H1 (cell line): Measurements from ENCODE around the gene CHD5. TPM values are rescaled to one million over a fixed set of nuclear protein-coding genes. Genes with fewer than 3 reads are reported as not detected.

Experiments used
- CTCF ChIA-PET: fragments of 300-600 bp; sonication (Branson Sonifier 250); formaldehyde crosslinking; loops from one replicate; lab custom pipeline; 2021; ENCODE audit not compliant: partially characterized antibody; lab: Charles Lee
- POLR2A ChIA-PET: fragments of 300-600 bp; sonication (Branson Sonifier 250); formaldehyde crosslinking; loops from one replicate; lab custom pipeline; 2021; ENCODE audit warnings: inconsistent platforms; ENCODE audit not compliant: partially characterized antibody; lab: Charles Lee
- DNase-seq, 2 experiments: peaks; one replicate each; pipeline versions ENCODE4 v3.0.0 to v3.0.0-alpha.2; 2010 to 2022; ENCODE audit warnings: low spot score in 2 of 2, low read depth in 1 of 2, mixed read lengths in 1 of 2
- FAIRE-seq: peaks from 2 replicates; lab custom pipeline; 2011; peaks lifted over from hg19 to GRCh38; lab: Jason Lieb, UNC
- H2AFZ ChIP-seq: 2 replicates; pipeline ENCODE4 v1.8.1; 2012; ENCODE audit warnings: low read length, inconsistent platforms
- H2AK5ac ChIP-seq: 2 replicates; pipeline ENCODE4 v1.6.1; 2013; ENCODE audit warnings: low read depth, low read length
- H2BK120ac ChIP-seq: replicated peaks from 2 replicates; pipeline ENCODE3; 2013; ENCODE audit warnings: low read depth, low read length, inconsistent platforms
- H2BK12ac ChIP-seq: 2 replicates; pipeline ENCODE4 v1.6.1; 2013; ENCODE audit warnings: low read depth, low read length
- H2BK15ac ChIP-seq: 2 replicates; pipeline ENCODE4 v1.6.1; 2013; ENCODE audit warnings: low read length
- H2BK20ac ChIP-seq: 2 replicates; pipeline ENCODE4 v1.6.1; 2013; ENCODE audit warnings: low read length
- H2BK5ac ChIP-seq: 2 replicates; pipeline ENCODE4 v1.6.1; 2013; ENCODE audit warnings: low read depth, low read length
- H3K14ac ChIP-seq: 2 replicates; pipeline ENCODE4 v1.6.1; 2013; ENCODE audit warnings: inconsistent platforms; ENCODE audit not compliant: insufficient read length
- H3K18ac ChIP-seq: 2 replicates; pipeline ENCODE4 v1.6.1; 2013; ENCODE audit warnings: low read length; ENCODE audit errors: extremely low read depth
- H3K23ac ChIP-seq: 2 replicates; pipeline ENCODE4 v1.6.1; 2013; ENCODE audit warnings: inconsistent platforms; ENCODE audit not compliant: insufficient read length
- H3K23me2 ChIP-seq: 2 replicates; pipeline ENCODE4 v1.6.1; 2013; ENCODE audit warnings: low read depth, low read length
- H3K27ac ChIP-seq: 2 replicates; pipeline ENCODE4 v1.6.1; 2011; ENCODE audit warnings: low read depth, low read length, inconsistent platforms
- H3K27me3 ChIP-seq, 4 experiments: replicated peaks in 1 of 4; 1 replicate in 1 of 4; 2 replicates in 3 of 4; pipeline versions ENCODE4 v1.6.1 to v1.8.1; 2011 to 2013; ENCODE audit warnings: low read length in 3 of 4, mild to moderate bottlenecking in 3 of 4, inconsistent platforms in 2 of 4, mixed read lengths in 2 of 4, moderate library complexity in 1 of 4; ENCODE audit not compliant: control insufficient read depth in 3 of 4, insufficient read depth in 3 of 4; ENCODE audit errors: extremely low read depth in 1 of 4
- H3K36me3 ChIP-seq, 4 experiments: 2 replicates each; pipeline versions ENCODE4 v1.6.1 to v1.8.1; 2011 to 2013; ENCODE audit warnings: mild to moderate bottlenecking in 4 of 4, low read length in 3 of 4, moderate library complexity in 2 of 4, control low read depth in 1 of 4, inconsistent platforms in 1 of 4; ENCODE audit not compliant: insufficient read depth in 4 of 4, control insufficient read depth in 2 of 4
- H3K4ac ChIP-seq: replicated peaks from 2 replicates; pipeline ENCODE3; 2013; ENCODE audit warnings: low read length, low read depth, mixed read lengths, inconsistent platforms; ENCODE audit not compliant: insufficient read length
- H3K4me1 ChIP-seq, 4 experiments: replicated peaks in 1 of 4; 1 replicate in 1 of 4; 2 replicates in 3 of 4; pipeline versions ENCODE4 v1.6.1 to v1.8.1; 2011 to 2013; ENCODE audit warnings: low read length in 3 of 4, inconsistent platforms in 2 of 4, mixed read lengths in 1 of 4; ENCODE audit not compliant: insufficient read depth in 4 of 4, control insufficient read depth in 3 of 4
- H3K4me2 ChIP-seq, 2 experiments: 2 replicates each; pipeline versions ENCODE4 v1.6.1 to v1.8.1; 2011 to 2013; ENCODE audit warnings: low read depth in 2 of 2, low read length in 2 of 2, control low read depth in 1 of 2, inconsistent platforms in 1 of 2, mild to moderate bottlenecking in 1 of 2; ENCODE audit not compliant: insufficient read depth in 1 of 2
- H3K4me3 ChIP-seq, 4 experiments: fragments of 200-600, 300-600 bp in 1 of 4; sonication (generic), shearing (Covaris generic), sonication (Bioruptor Twin) in 1 of 4; 2 replicates each; pipeline versions ENCODE4 v1.5.1 to v1.8.1; 2011 to 2016; ENCODE audit warnings: low read length in 4 of 4, low read depth in 3 of 4, control low read depth in 2 of 4, inconsistent platforms in 2 of 4, mild to moderate bottlenecking in 2 of 4, mixed read lengths in 1 of 4, moderate library complexity in 1 of 4; ENCODE audit not compliant: insufficient read depth in 2 of 4; ENCODE audit errors: extremely low read depth in 1 of 4
- H3K56ac ChIP-seq: replicated peaks from 2 replicates; pipeline ENCODE3; 2013; ENCODE audit warnings: low read depth, mild to moderate bottlenecking, mixed read lengths, low read length, inconsistent platforms; ENCODE audit not compliant: insufficient read length
- H3K79me1 ChIP-seq: 2 replicates; pipeline ENCODE4 v1.6.1; 2013; ENCODE audit warnings: low read depth, low read length, control low read depth
- H3K79me2 ChIP-seq, 2 experiments: 2 replicates each; pipeline versions ENCODE4 v1.6.1 to v1.8.1; 2012 to 2013; ENCODE audit warnings: low read length in 2 of 2, mild to moderate bottlenecking in 2 of 2, inconsistent platforms in 1 of 2; ENCODE audit not compliant: insufficient read depth in 2 of 2, control insufficient read depth in 1 of 2
- H3K9ac ChIP-seq, 4 experiments: replicated peaks in 1 of 4; 1 replicate in 1 of 4; 2 replicates in 3 of 4; pipeline versions ENCODE4 v1.6.1 to v1.8.1; 2011 to 2013; ENCODE audit warnings: low read depth in 3 of 4, low read length in 3 of 4, control low read depth in 2 of 4, mild to moderate bottlenecking in 2 of 4, moderate library complexity in 2 of 4, inconsistent platforms in 1 of 4; ENCODE audit errors: extremely low read depth in 1 of 4
- H3K9me3 ChIP-seq, 2 experiments: 2 replicates each; pipeline versions ENCODE4 v1.6.1 to v1.8.1; 2012 to 2013; ENCODE audit warnings: mild to moderate bottlenecking in 2 of 2, moderate library complexity in 2 of 2, control low read depth in 1 of 2, inconsistent platforms in 1 of 2, low read depth in 1 of 2, low read length in 1 of 2, mixed read lengths in 1 of 2; ENCODE audit not compliant: insufficient read depth in 2 of 2
- H4K20me1 ChIP-seq, 2 experiments: replicated peaks in 1 of 2; 2 replicates each; pipeline versions ENCODE3 to v1.8.1; 2011 to 2013; ENCODE audit warnings: inconsistent platforms in 2 of 2, low read length in 2 of 2, mild to moderate bottlenecking in 1 of 2; ENCODE audit not compliant: insufficient read depth in 2 of 2, control insufficient read depth in 1 of 2
- H4K5ac ChIP-seq: 2 replicates; pipeline ENCODE4 v1.6.1; 2013; ENCODE audit warnings: low read length, low read depth, mixed read lengths, inconsistent platforms; ENCODE audit not compliant: insufficient read length
- H4K8ac ChIP-seq: 2 replicates; pipeline ENCODE4 v1.8.0; 2013; ENCODE audit warnings: mild to moderate bottlenecking, moderate library complexity, low read length, inconsistent platforms; ENCODE audit not compliant: insufficient read depth; ENCODE audit errors: extremely low read depth
- H4K91ac ChIP-seq: replicated peaks from 2 replicates; pipeline ENCODE3; 2013; ENCODE audit warnings: low read length, mixed read lengths, inconsistent platforms; ENCODE audit not compliant: insufficient read length
- CBX8 ChIP-seq: fragments of 300-800, 300-1000 bp; sonication (generic); IDR thresholded peaks from 2 replicates; pipeline ENCODE4 v1.7.1; 2016; ENCODE audit warnings: low read depth, low read length, borderline replicate concordance
- CEBPB ChIP-seq: IDR thresholded peaks from 2 replicates; pipeline ENCODE4 v1.6.1; 2012; ENCODE audit warnings: low read depth, low read length
- FOSL1 ChIP-seq: IDR thresholded peaks from 2 replicates; pipeline ENCODE4 v1.6.1; 2011; ENCODE audit warnings: mild to moderate bottlenecking, low read depth, low read length, moderate library complexity; ENCODE audit not compliant: insufficient read depth
- RFX5 ChIP-seq: IDR thresholded peaks from 2 replicates; pipeline ENCODE4 v1.6.1; 2011; ENCODE audit warnings: low read depth, low read length, improper control_type of control experiment, borderline replicate concordance
- WGBS, 2 experiments: shearing (Covaris generic) in 1 of 2; methylation state at CpG; one replicate each; pipeline versions ENCODE4 v1.1.6 to v1.1.7; 2013 to 2015; ENCODE audit warnings: low lambda C conversion rate in 2 of 2, mixed read lengths in 2 of 2, inconsistent platforms in 1 of 2, low coverage in 1 of 2, missing lambda C conversion rate in 1 of 2; ENCODE audit not compliant: insufficient replicate concordance in 2 of 2, insufficient coverage in 1 of 2, insufficient read length in 1 of 2; ENCODE audit errors: extremely low coverage in 1 of 2, missing lambda C conversion rate in 1 of 2; 5-methylcytosine and 5-hydroxymethylcytosine counted together
- polyA plus RNA-seq, 7 experiments: library from polyadenylated mRNA; depleted of rRNA in 3 of 7; stranded (reverse) in 5 of 7; unstranded in 2 of 7; fragments of >200 nt in 5 of 7; fragments of 200-250 nt in 2 of 7; gene quantifications; 1 replicate in 5 of 7; 2 replicates in 1 of 7; 4 replicates in 1 of 7; pipeline versions ENCODE4 v1.2.1 to v1.2.3, GENCODE V29; 2011 to 2013; ENCODE audit warnings: missing spikeins in 2 of 7, mixed read lengths in 2 of 7
- total RNA-seq: library from RNA; stranded (reverse); fragmentation: NEBNext Ultra II Directional; extraction: Animal tissue kit (Norgen Biotek cat#: 25700); gene quantifications from 2 replicates; pipeline ENCODE4 v1.2.1, GENCODE V29; 2021

CHD5 gene
- total and polyA plus RNA-seq, 2 of the 8 experiments (the other 6 are each of a cell fraction or from before 2014, with no cell fraction given), result 0.42 to 1.8 TPM

DNA sequence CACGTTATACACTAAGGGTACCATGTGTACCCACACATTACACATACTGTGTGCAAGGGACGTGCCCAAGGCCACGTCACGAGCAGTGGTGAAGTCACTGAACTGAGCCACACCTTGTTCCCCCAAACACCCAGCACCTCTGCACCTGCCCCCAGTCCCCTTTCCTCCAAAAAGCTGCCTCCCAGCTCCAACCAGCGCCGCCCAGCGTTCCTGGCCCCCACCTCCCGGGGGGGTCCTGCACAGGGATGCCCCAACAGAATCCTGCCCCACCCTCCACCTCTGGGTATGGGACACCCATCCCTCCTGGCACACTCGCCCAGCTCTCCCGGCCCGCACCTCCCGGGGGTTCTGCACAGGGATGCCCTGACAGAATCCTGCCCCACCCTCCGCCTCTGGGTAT is 54.1 kb downstream of the CHD5 start:
- H3K36me3 ChIP-seq, result no peaks in the 10 kb centered on the region
- H2BK12ac ChIP-seq, result peak overlapping the region; percentile 14; the same call in 1 of the 2 replicates
- H3K4ac ChIP-seq, result no peak overlapping the region
- no peak overlapping the region for H2BK20ac ChIP-seq
- FAIRE-seq (no peak), DNase-seq (no peak)
- no peak overlapping the region for H3K9ac ChIP-seq
- peaks cover 0 to 9% (median 4%) of the 10 kb centered on the region in 4 experiments; a peak in 4 of 7 replicates for H3K4me1 ChIP-seq
- H3K14ac ChIP-seq, result no peak overlapping the region
- H2BK5ac ChIP-seq, result no peak overlapping the region
- no peak overlapping the region for H3K18ac ChIP-seq
- H3K23ac ChIP-seq, result no peak overlapping the region
- H2AFZ ChIP-seq, result no peak overlapping the region
- no peak overlapping the region for H3K56ac ChIP-seq
- H4K20me1 ChIP-seq, result no peaks in the 10 kb centered on the region
- H4K91ac ChIP-seq, result no peak overlapping the region
- no peak overlapping the region for H2BK120ac ChIP-seq
- no peak for TF ChIP-seq CBX8
- TF ChIP-seq RFX5, result no peak
- no peak for TF ChIP-seq CEBPB
- no peak for TF ChIP-seq FOSL1
- H3K27ac ChIP-seq, result no peak overlapping the region
- H4K8ac ChIP-seq, result no peak overlapping the region
- H3K79me2 ChIP-seq, result no peaks in the 10 kb centered on the region
- 91% methylated on average over 9 of the region's 13 CpGs; no CpG with 5 or more reads in 1 of the 2 experiments for WGBS, 2 experiments
- no peak overlapping the region for H2BK15ac ChIP-seq
- H3K4me2 ChIP-seq, result no peak overlapping the region
- POLR2A ChIA-PET, result interaction anchor here (0.6 to 0.7 kb wide), 2 partner anchors 69 to 570 kb away, joined by 3 read pairs; no protein-coding TSS in a partner anchor
- CTCF ChIA-PET, result interaction anchor here (1.0 to 4.0 kb wide), 7 partner anchors 12 to 92 kb away, joined by 3 to 16 read pairs (median 5); no protein-coding TSS in a partner anchor
- peaks cover 0 to 16% (median 12%) of the 10 kb centered on the region in 4 experiments; a peak in 6 of 7 replicates for H3K27me3 ChIP-seq
- H3K9me3 ChIP-seq, result no peaks in the 10 kb centered on the region
- H3K23me2 ChIP-seq, result no peaks in the 10 kb centered on the region
- no peak overlapping the region for H3K4me3 ChIP-seq
- no peak overlapping the region for H2AK5ac ChIP-seq
- H4K5ac ChIP-seq, result no peak overlapping the region
- no peaks in the 10 kb centered on the region for H3K79me1 ChIP-seq
